A172 (cell line): Measurements from ENCODE around the gene NFE2. TPM values are rescaled to one million over a fixed set of nuclear protein-coding genes. Genes with fewer than 3 reads are reported as not detected.
A peak's percentile ranks its signal among the peaks of the same experiment; 100 is the strongest.

Experiments used
- DNase-seq: peaks from one replicate; pipeline ENCODE4 v3.0.0-alpha.2; 2015; ENCODE audit warnings: low spot score
- total RNA-seq: library from RNA; depleted of rRNA; stranded (reverse); fragments of >200 nt; shearing (Covaris generic); gene quantifications from 2 replicates; pipeline ENCODE4 v1.2.3, GENCODE V29; 2014

The NFE2 gene
- total RNA-seq, 1 experiment from 2014 or later: not detected

GRCh38 chr12:54306925-54307741, 6.3 kb upstream of the NFE2 start:
- peak; percentile 80 for DNase-seq

GRCh38 chr12:54304187-54304810, 3.5 kb upstream of the NFE2 start:
- DNase-seq: peak; percentile 55

GRCh38 chr12:54303640-54304039, 2.8 kb upstream of the NFE2 start:
- no peak for DNase-seq

GRCh38 chr12:54301428-54302048, 723 bp upstream of the NFE2 start:
- DNase-seq: no peak

- DNase-seq: no peak
Observed at GRCh38 chr12:54300225-54300731, 537 bp downstream of the NFE2 start.

GRCh38 chr12:54299515-54300224, 1.1 kb downstream of the NFE2 start:
- no peak for DNase-seq

- no peak for DNase-seq
Observed at GRCh38 chr12:54298904-54299303, 1.9 kb downstream of the NFE2 start.

- no peak for DNase-seq
Observed at GRCh38 chr12:54296393-54297099, 4.3 kb downstream of the NFE2 start.

GRCh38 chr12:54294953-54295566, 5.8 kb downstream of the NFE2 start:
- no peak for DNase-seq

GRCh38 chr12:54294152-54294952, 6.5 kb downstream of the NFE2 start:
- peak; percentile 26 for DNase-seq

- DNase-seq: no peak
Observed at GRCh38 chr12:54292931-54293241, 7.9 kb downstream of the NFE2 start.

- DNase-seq: no peak
Observed at GRCh38 chr12:54292083-54292930, 8.5 kb downstream of the NFE2 start.

GRCh38 chr12:54287261-54288157, 13.3 kb downstream of the NFE2 start:
- no peak for DNase-seq

- DNase-seq: no peak
Observed at GRCh38 chr12:54286042-54287030, 14.5 kb downstream of the NFE2 start.

- DNase-seq: no peak
Observed at GRCh38 chr12:54285150-54286041, 15.4 kb downstream of the NFE2 start.
